ENCODE measurements around the gene SEZ6L.

SEZ6L gene

GRCh38 chr22:26409719-26410335 is 240.6 kb downstream of the SEZ6L start:
- Histone ChIP-seq H3F3A (ENCODE audit: insufficient read depth, low read length) (no peaks in the 10 kb centered on the region), H3K36me3 (ENCODE audit: insufficient read depth, low read length) (no peaks in the 10 kb centered on the region), H3K9me2 (ENCODE audit: low read depth, low read length) (no peaks in the 10 kb centered on the region), H4K20me1 (ENCODE audit: insufficient read depth, low read length) (no peaks in the 10 kb centered on the region), H3K4me2 (ENCODE audit: low read length) (no peak overlapping the region), H2AFZ (ENCODE audit: low read length) (no peak overlapping the region), H3K4me3 (ENCODE audit: low read depth, low read length, poor library complexity, severe bottlenecking) (no peak overlapping the region), H3K4me1 (ENCODE audit: insufficient read depth, low read length, severe bottlenecking) (no peaks in the 10 kb centered on the region), H3K27ac (ENCODE audit: low read depth, low read length, poor library complexity, severe bottlenecking) (no peak overlapping the region), H3K27me3 (ENCODE audit: insufficient read depth, low read length) (peaks cover 6% of the 10 kb centered on the region; the same call in 1 of the 2 replicates), H3K9ac (ENCODE audit: low read length) (no peak overlapping the region), H3K79me2 (ENCODE audit: insufficient read depth, low read length) (no peaks in the 10 kb centered on the region), H3K9me3 (ENCODE audit: low read length) (no peaks in the 10 kb centered on the region)
- no peak for TF ChIP-seq CTCF (IDR thresholded peaks at IDR 0.05; ENCODE audit: low read length)
- no peak for TF ChIP-seq EZH2 (IDR thresholded peaks at IDR 0.05; ENCODE audit: borderline replicate concordance, low read length)

DNA sequence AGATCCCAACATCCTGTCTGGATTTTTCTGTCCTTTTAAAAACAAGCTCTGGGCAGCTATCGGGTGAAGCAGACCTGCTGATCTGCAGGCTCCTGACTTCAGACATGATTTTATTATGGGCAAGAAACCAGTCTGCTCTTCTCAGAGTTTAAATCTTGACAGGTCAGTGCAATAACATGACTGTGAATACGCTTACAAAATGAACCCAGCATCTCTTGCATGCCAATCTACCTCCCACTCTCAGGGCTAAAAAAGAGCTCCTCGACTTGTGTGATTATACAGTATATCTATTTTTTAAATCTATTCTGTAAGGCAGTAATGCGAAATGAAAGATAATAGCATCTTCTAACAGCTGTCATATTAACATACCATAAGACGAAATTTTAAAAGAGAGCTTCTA is 241.1 kb downstream of the SEZ6L start:
- H3K79me2 ChIP-seq (ENCODE audit: insufficient read depth, low read length), result no peaks in the 10 kb centered on the region
- no peaks in the 10 kb centered on the region for H3K36me3 ChIP-seq (ENCODE audit: insufficient read depth, low read length)
- H3K9ac ChIP-seq (ENCODE audit: low read length), result no peak overlapping the region
- no peak overlapping the region for H3K27ac ChIP-seq (ENCODE audit: low read depth, low read length, poor library complexity, severe bottlenecking)
- no peak overlapping the region for H3K4me3 ChIP-seq (ENCODE audit: low read depth, low read length, poor library complexity, severe bottlenecking)
- H3K4me1 ChIP-seq (ENCODE audit: insufficient read depth, low read length, severe bottlenecking), result no peaks in the 10 kb centered on the region
- H3K27me3 ChIP-seq (ENCODE audit: insufficient read depth, low read length), result peaks cover 6% of the 10 kb centered on the region; the same call in 1 of the 2 replicates
- no peak overlapping the region for H2AFZ ChIP-seq (ENCODE audit: low read length)
- TF ChIP-seq CTCF (IDR thresholded peaks at IDR 0.05; ENCODE audit: low read length) (no peak), EZH2 (IDR thresholded peaks at IDR 0.05; ENCODE audit: borderline replicate concordance, low read length) (no peak)
- H3K9me3 ChIP-seq (ENCODE audit: low read length), result no peaks in the 10 kb centered on the region
- H4K20me1 ChIP-seq (ENCODE audit: insufficient read depth, low read length), result no peaks in the 10 kb centered on the region
- H3F3A ChIP-seq (ENCODE audit: insufficient read depth, low read length), result no peaks in the 10 kb centered on the region
- no peak overlapping the region for H3K4me2 ChIP-seq (ENCODE audit: low read length)
- H3K9me2 ChIP-seq (ENCODE audit: low read depth, low read length), result no peaks in the 10 kb centered on the region

GRCh38 chr22:26414347-26414746 is 245.1 kb downstream of the SEZ6L start:
- Histone ChIP-seq H3K9me3 (ENCODE audit: low read length) (no peaks in the 10 kb centered on the region), H3K27ac (ENCODE audit: low read depth, low read length, poor library complexity, severe bottlenecking) (no peak overlapping the region), H4K20me1 (ENCODE audit: insufficient read depth, low read length) (no peaks in the 10 kb centered on the region), H3K4me3 (ENCODE audit: low read depth, low read length, poor library complexity, severe bottlenecking) (no peak overlapping the region), H3F3A (ENCODE audit: insufficient read depth, low read length) (no peaks in the 10 kb centered on the region), H3K4me1 (ENCODE audit: insufficient read depth, low read length, severe bottlenecking) (no peaks in the 10 kb centered on the region), H2AFZ (ENCODE audit: low read length) (no peak overlapping the region), H3K79me2 (ENCODE audit: insufficient read depth, low read length) (no peaks in the 10 kb centered on the region), H3K27me3 (ENCODE audit: insufficient read depth, low read length) (peaks cover 11% of the 10 kb centered on the region), H3K36me3 (ENCODE audit: insufficient read depth, low read length) (no peaks in the 10 kb centered on the region), H3K4me2 (ENCODE audit: low read length) (no peak overlapping the region), H3K9me2 (ENCODE audit: low read depth, low read length) (no peaks in the 10 kb centered on the region), H3K9ac (ENCODE audit: low read length) (no peak overlapping the region)
- TF ChIP-seq CTCF (IDR thresholded peaks at IDR 0.05; ENCODE audit: low read length), result no peak
- TF ChIP-seq EZH2 (IDR thresholded peaks at IDR 0.05; ENCODE audit: borderline replicate concordance, low read length), result no peak
